KBM-7 (cell line): Measurements from ENCODE around the gene TNXB.
"Not testable (repeated sequence)": the region's sequence is repeated elsewhere in the genome, so short reads cannot be mapped to it uniquely, and the experiment has no call there.

Experiments used
- DNase-seq: peaks from one replicate; pipeline ENCODE4 v3.0.0-alpha.2; 2015
- in situ Hi-C: fragments of 300-500 bp; cut with MboI; formaldehyde crosslinking; loops from 2 replicates; pipeline ENCODE4 v1.14.3; 2020; ENCODE audit warnings: low sequenced_read_pairs, low pct_unique_long_range_greater_than_20kb, mixed read lengths

TNXB gene

GRCh38 chr6:32070814-32071543 is 38.2 kb downstream of the TNXB start:
- in situ Hi-C loops = no loop called here

DNA sequence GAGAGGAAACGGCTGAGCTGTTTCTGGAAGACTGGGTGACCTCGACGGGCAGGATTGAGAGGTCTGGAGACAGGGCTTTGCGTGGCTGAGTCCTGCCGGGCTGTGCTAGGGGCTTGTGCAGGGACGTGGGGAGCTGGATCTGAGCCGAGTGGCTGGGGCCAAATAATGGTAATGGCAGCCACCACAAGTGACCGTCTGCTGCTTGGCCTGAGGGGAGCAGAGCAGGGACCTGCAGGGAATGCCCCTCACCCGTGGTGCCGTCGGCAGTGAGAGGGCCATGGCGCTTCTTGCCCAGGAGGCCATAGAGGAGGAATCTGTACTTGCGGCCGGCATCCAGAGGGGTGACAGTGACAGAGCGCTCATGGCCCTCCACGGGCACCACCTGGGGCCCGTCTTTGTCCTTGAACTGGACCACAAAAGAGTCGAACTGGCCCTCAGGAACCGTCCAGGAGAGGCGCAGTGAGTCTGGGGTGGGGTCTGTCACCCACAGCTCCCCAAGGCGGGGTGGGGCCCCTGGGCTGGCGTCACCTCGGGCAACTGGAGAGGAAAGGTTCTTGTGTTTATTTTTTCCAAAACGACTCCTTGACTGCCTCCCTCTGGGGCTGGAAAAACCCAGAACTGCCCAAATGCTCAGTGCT is 39.1 kb downstream of the TNXB start:
- in situ Hi-C loops = no loop called here
- no peak for DNase-seq

More at GRCh38 chr6:32070814-32071543, 38.2 kb downstream of the TNXB start:
- no peak for DNase-seq

- no peak for DNase-seq
- in situ Hi-C loops = no loop called here
These were observed 39.7 kb downstream of the TNXB start for GRCh38 chr6:32069460-32069859.

GRCh38 chr6:32068867-32069266 is 40.3 kb downstream of the TNXB start:
- DNase-seq = no peak
- in situ Hi-C loops = no loop called here

GRCh38 chr6:32068315-32068714 is 40.8 kb downstream of the TNXB start:
- in situ Hi-C loops, DNase-seq: not testable (repeated sequence)

DNA sequence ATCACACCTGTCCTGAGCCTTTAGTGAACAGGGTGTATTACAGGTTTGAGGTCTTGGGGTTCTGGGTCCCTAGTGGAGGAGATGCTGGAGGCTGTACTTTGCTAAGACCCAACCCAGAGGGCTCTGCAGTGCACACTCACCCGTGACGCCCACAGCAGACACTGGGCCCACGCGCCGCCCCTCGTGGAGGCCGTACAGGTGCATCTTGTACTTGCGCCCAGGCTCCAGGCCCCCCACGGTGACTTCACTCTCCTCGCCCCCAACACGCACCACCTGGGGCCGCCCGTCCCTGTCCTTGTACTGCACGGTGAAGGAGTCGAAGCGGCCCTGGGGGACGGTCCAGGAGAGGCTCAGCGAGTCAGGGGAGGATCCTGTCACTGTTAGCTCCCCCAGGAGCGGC is 41.6 kb downstream of the TNXB start:
- DNase-seq, in situ Hi-C loops: not testable (repeated sequence)

GRCh38 chr6:32064706-32065105 is 44.4 kb downstream of the TNXB start:
- DNase-seq = no peak
- in situ Hi-C loops = no loop called here

DNA sequence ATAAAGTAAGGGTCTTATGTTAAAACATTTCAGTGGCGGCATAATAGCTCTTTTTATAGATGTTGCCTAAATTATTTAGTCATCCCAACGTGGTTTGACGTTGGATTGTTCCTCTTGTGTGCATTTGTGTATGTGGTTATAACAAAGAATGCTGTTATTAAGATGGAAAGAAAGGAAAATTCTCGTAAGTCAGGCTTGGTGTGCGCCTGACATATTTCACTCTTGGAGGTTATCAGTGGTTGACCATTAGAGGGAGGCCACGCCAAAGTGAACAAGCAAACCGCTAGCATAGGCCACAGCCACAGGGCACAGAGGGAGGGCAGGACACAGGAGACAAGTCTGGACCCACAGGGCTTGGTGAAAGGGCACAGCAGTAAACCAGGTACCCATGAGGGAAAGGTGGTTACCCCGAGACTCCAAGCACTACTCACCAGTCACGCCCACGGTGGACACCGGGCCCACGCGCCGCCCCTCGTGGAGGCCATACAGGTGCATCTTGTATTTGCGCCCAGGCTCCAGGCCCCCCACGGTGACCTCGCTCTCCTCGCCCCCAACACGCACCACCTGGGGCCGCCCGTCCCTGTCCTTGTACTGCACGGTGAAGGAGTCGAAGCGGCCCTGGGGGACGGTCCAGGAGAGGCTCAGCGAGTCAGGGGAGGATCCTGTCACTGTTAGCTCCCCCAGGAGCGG is 48.0 kb downstream of the TNXB start:
- no peak for DNase-seq
- in situ Hi-C loops = no loop called here

- in situ Hi-C loops = no loop called here
- DNase-seq = no peak
These were observed 50.6 kb downstream of the TNXB start for GRCh38 chr6:32058511-32058963.

DNA sequence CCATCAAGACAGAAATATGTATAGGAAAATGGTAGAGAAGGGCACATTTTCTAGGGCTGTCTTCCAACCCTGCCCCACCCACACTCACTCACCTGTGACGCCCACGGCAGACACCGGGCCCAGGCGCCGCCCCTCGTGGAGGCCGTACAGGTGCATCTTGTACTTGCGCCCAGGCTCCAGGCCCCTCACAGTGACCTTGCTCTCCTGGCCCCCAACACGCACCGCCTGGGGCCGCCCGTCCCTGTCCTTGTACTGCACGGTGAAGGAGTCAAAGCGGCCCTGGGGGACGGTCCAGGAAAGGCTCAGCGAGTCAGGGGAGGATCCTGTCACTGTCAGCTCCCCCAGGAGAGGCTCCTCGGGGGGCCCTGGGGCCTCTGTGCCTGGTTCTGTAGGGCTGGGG is 51.2 kb downstream of the TNXB start:
- no peak for DNase-seq
- in situ Hi-C loops = no loop called here

GRCh38 chr6:32056254-32056653 is 52.9 kb downstream of the TNXB start:
- DNase-seq = no peak
- in situ Hi-C loops = no loop called here

GRCh38 chr6:32055756-32056155 is 53.4 kb downstream of the TNXB start:
- in situ Hi-C loops = not testable (repeated sequence)

DNA sequence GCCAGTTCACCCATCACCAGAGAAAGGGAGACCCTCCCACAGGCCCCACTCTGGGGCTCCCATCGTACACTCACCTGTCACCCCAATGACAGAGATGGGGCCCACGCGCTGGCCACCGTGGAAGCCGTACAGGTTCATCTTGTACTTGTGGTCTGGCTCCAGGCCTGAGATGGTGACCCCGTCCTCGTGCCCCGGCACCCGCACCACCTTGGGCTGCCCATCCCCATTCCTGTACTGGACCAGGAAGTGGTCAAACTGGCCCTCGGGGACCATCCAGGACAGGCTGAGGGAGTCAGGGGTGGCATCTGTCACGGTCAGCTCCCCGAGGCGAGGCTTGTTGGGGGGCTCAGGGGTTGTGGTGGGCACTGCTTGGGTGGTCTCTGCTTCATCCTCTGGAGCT is 55.8 kb downstream of the TNXB start:
- in situ Hi-C loops, DNase-seq: not testable (repeated sequence)

More at GRCh38 chr6:32055756-32056155, 53.4 kb downstream of the TNXB start:
- not testable (repeated sequence) for DNase-seq

DNA sequence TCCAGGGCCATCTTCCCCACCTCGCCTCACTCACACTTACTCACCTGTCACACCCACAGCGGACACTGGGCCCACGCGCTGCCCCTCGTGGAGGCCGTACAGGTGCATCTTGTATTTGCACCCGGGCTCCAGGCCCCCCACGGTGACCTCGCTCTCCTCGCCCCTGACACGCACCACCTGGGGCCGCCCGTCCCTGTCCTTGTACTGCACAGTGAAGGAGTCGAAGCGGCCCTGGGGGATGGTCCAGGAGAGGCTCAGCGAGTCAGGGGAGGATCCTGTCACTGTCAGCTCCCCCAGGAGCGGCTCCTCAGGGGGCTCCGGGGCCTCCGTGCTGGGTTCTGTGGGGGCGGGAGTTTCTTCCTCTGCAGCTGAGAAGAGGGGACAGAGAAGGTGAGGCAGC is 56.5 kb downstream of the TNXB start:
- DNase-seq, in situ Hi-C loops: not testable (repeated sequence)

- DNase-seq = no peak
- in situ Hi-C loops = no loop called here
These were observed 58.6 kb downstream of the TNXB start for GRCh38 chr6:32050562-32050961.

DNA sequence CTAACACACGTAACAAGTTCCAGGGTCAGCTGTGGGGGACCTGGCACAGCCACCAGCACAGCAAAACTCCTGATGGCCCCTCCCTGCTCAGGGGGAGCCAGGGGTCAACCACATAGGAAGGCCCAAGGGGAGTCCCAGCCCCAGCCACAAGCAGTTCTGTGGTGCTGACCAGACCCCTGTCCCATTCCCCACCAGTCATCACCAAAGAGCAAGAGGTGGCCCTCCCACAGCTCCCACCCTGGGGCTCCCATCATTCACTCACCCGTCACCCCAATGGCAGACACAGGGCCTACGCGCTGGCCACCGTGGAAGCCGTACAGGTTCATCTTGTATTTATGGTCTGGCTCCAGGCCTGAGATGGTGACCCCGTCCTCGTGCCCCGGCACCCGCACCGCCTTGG is 59.4 kb downstream of the TNXB start:
- DNase-seq, in situ Hi-C loops: not testable (repeated sequence)

DNA sequence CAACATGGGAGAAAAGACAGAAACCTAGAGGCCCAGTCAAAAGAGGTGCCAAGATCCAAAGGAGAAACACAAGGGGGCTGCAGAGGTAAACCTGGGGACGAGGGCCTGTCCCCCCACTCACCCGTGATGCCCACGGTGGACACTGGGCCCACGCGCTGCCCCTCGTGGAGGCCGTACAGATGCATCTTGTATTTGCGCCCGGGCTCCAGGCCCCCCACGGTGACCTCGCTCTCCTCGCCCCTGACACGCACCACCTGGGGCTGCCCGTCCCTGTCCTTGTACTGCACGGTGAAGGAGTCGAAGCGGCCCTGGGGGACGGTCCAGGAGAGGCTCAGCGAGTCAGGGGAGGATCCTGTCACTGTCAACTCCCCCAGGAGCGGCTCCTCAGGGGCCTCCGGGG is 60.0 kb downstream of the TNXB start:
- in situ Hi-C loops, DNase-seq: not testable (repeated sequence)

- in situ Hi-C loops = no loop called here
- peak; percentile 67 for DNase-seq
These were observed 61.0 kb downstream of the TNXB start for GRCh38 chr6:32047855-32048766.

DNA sequence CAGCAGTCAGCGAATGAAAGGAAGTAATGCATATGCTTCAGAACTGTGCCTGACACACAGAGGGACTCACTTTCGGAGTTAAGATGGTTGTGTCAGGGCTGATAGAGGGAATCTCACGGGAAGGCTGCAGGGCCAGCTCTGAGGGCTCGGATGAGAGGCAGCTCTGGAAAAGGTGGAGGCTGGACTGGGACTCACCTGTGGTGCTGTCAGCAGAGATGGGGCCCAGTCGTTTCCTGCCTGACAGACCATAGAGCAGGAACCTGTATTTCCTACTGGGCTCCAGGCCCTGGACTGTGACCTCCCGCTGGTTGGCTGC is 61.6 kb downstream of the TNXB start:
- no peak for DNase-seq
- in situ Hi-C loops = no loop called here
